ENCODE results near the gene HCN2.

The HCN2 gene

DNA sequence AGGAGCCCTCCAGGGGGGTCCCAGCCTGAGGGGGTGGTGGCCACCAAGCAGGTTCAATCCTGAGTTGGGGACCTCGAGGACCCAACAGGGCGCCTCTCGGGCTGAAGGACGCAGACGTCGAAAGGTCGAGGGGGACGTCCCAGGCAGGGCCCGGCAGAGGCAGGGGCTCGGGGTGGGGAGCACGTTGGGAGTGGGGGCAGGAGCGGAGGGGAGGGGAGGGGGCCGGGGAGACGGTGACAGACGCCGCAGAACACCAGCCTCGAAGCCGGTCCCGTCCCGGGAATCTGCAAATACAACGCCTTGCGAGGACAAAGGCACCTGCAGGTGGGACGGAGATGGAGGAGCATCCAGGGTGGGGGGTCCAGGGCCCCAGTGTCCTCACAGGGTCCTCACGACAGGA lies 54.1 kb downstream of the HCN2 start:
- no peak for DNase-seq

DNA sequence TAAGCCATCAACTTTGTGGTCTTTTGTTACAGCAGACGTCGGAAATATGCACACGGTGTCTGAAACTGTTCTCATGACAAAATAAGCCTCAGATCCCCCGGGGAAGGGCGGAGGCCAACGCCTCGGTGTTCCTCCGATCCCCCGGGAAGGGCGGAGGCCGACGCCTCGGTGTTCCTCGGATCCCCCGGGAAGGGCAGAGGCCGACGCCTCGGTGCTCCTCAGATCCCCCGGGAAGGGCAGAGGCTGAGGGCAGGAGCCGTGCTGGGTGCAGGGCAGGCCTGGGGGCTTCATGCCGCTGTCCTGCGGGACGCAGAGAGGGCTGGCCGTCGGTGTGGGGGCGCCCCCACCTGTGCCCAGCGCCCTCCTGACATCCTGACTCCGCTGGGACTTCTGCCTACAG lies 54.7 kb downstream of the HCN2 start:
- no peak for DNase-seq

DNA sequence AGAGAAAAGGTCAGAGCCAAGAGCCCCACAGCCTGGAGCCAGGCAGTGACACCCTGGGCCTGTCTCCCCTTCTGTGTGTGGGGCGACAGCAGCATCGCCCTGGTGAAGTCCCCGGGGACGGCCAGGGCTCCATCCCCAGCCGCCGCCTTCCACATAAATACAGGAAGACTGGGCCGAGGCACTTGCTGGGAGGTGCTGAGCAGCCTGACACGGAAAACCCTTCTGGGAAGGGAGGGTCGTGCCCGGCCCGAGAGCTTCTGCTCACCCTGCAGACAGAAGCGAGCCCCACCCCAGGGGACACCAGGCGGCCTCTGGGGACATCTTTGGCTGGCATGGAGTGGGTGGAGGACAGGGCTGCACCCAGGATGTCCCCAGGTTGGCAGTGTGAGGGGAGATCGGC lies 55.1 kb downstream of the HCN2 start:
- no peak for DNase-seq

DNA sequence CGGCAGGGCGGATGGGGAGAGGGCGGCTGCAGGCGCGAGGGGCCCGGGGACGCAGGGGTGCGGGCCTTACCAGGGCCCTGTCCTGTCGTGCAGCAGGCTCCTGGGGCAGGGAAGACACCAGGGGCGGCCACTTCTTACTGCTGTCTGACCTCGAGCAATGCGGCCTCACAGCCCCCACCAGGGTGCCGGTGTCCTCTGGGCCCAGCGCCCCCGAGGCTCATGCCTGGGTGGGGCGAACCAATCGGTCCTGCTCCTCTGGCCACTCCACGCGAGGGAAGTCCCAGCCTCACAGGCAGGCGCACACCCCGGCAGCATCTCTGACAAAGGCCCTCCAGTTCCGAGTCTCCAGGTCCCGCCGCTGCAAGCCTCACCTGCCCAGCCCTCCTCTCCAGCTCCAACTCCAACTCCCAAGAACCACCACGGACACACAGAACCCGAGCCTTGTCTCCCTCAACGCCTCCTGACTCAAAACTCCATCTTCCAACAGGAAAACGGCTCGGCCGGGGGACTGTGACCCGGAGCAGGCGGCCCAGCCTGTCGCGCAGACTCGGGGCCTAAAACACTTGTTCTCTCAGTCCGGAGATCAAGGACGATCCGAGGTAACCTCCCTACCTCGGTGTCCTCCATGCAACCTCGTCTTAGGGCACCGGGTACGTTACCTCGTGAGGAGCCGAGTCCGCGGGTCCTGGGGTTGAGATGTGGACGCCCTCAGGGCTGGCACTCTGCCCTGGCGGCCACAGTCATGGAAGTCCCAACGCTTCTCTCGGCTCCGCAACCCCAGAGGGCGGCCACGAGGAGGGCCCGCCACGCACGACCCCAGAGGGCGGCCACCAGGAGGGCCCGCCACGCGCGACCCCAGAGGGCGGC lies 56.5 kb downstream of the HCN2 start:
- DNase-seq: no peak

DNA sequence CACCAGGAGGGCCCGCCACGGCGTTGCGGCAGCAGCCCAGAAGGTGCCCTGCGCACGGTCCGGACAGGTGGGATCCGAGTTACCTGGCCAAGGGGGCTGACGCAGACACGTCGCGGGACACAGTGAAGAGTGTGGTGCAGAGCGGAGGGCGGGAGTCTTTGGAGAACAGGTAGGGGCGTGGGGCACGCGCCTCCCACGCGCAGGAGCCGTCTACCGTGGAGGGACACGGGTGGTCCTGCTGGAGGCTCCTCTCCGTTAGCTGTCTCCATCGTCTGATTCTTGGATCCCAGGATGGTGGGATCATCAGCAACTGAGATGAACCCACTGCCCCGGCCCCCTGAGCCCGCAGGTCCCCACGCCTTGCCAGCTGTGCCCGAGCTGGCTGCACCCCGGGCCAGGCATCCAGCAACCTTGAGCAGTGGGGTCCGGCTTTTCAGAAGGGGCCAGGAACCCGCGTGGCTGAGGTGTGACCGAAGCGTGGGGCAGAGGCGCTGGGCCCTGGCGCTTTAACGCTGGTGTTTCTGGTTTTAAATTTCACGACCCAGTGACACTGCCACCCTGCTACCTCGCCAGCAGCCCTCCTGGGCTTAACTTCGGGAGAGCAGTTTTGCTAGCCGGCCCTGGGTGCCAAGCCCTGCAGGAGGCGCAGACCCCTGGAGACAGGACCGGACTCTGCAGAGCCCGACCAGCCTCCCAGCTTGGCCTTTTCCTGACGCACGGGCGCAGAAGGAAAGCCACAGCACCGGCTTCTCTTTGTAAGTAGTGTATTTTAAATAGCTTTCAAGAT lies 57.3 kb downstream of the HCN2 start:
- DNase-seq: no peak

DNA sequence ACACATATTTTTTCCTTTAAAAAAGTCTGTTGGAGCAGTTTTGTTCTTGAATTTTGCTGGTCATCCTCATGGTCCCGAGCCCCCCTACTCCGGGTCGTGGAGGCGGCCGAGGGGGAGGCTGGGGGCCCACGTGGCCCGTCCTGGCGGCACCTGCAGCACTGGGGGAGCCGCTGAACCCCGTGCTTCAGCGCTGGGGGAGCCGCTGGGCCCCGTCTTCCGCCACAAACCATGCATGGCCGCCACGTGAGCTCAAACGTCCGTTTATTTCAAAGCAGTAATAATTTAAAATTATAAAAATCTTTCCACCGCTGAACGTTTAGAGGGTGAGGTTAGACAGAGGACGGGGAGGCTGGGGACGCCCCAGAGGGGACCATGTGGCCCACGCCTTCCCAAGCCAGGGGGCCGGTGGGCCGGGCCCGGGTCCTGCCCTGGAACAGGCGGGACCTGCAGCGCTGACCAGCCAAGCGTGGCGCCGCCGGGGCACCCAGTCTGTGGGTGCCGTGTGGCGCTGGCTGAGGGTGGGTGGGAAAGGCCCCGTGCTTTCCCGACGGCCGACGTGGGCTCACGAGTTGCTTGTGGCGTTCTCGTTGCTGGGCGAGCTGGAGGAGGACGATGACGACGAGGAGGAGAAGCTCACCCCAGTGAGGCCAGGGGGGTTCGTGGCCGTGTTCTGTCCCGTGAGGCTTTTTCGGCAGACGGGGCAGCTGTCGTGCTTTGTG lies 58.0 kb downstream of the HCN2 start:
- no peak for DNase-seq

DNA sequence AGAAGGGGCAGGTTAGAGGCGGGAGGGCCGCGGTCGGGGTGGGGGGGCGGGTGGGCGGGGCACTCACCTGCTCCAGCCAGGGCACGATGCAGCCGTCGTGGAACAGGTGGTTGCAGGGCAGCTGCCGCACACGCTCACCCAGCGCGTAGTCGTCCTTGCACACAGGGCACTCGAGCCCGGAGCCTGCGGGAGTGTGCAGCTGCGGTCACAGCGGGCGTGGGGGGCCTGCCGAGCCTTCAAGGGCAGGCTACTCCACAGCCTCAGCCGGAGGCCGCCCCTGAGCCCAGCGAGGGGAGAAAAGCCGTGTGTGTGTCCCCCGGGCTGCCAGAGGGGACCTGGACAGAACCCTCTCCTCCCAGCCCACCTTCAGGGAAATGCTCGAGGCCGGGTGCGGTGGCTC lies 58.6 kb downstream of the HCN2 start:
- no peak for DNase-seq

DNA sequence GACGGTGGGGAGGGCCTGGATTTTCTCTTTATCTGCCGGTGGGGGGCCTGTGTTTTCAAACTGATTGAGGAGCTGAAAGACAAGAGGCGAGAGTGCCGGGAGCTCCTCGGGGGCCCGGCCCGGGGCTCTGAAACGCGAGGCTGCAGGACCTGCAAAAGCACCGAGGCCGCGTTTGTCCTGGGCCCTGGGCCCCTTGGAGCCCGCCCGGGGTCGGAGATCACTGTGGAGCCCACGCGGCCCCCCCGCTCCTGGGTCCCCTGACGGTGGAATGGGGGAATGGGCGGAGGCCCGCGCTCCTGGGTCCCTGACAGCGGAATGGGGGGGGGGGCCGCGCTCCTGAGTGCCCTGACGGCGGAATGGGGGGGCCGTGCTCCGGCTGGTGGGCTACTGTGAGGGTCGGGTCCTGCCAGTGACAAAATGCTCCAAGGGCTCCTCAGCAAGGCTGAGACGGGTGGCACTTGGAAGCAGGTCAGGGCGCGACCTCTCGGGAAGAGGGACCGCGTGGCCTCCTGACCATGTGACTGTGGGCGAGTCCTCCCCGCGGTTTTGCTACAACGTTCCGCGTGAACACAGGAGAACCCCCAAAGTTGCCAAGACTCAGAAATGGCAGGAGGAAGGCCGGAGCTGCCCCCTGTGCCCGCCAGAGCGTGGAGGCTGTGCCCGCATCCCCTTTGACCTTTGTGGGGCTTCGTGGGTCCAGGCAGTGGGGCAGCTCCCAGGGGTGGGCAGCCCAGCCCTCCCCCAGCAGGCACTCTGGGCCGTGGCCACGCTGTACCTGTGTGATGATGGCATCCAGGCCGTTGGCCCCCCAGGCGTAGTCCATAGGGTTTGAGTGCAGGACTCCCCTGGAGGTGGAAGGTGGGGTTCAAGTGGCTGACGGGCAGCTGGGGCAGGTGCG lies 59.5 kb downstream of the HCN2 start:
- DNase-seq: no peak

DNA sequence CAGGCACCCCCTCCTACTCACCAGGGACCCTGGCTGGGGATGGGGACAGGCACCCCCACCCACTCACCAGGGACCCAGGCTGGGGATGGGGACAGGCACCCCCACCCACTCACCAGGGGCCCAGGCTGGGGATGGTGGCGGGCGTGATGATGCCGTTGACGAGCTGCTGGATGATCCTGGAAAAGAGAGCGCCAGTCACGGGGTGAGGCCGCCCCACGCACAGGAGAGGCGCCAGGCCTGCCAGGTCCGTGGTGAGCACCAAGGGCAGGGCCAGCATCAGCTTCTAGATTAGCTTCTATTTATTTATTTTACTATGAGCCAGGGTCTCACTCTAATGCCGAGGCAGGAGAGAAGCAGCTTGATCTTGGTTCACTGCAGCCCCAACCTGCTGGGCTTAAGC lies 60.4 kb downstream of the HCN2 start:
- DNase-seq: no peak

DNA sequence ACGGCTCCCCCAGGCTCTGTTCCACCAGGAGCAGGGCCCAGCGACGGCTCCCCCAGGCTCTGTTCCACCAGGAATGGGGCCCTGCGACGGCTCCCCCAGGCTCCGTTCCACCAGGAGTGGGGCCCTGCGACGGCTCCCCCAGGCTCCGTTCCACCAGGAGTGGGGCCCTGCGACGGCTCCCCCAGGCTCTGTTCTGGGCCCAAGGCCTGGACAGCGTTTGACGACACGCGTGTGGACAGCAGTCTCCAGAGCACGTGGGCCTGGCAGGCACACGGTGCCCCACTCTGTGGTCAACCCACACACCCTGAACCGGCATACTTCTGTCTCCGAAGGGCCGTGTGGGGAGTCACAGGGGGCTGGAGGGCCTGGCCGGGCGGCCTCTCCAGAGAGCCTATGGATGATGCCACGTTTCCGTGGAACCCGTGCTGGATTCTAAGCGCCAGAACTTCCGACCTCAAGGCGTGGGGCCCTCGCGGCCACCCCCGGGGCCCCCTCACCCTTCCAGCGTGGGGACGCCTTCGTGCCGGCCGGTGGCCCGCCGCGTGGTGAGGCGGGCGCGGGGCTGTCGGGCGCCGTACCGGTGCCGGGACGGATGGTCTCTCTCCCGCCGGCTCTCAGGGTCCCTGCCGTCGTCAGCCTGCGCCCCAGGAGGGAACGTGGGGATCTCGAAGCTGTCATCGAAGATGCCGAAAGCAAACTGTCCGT lies 61.6 kb downstream of the HCN2 start:
- no peak for DNase-seq

DNA sequence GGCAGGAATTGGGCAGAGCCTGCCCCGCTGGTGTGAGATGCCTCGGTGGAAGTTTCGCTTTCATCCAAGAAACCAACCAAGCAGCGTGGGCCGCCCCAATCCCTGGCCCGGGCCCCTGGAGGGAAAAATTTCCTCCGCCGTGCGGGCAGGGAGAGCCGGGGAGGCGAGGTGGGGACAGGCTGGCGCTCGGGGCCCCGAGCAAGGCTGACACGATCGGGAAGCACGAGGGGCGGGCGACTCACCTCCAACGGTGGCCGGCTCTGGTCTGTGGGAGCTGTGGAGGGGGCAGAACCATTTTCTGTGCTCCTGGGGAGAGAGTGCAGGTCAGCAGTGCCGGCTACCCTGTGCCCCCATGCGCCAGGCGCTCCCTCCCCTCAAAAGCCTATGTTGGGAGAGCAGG lies 62.3 kb downstream of the HCN2 start:
- no peak for DNase-seq

DNA sequence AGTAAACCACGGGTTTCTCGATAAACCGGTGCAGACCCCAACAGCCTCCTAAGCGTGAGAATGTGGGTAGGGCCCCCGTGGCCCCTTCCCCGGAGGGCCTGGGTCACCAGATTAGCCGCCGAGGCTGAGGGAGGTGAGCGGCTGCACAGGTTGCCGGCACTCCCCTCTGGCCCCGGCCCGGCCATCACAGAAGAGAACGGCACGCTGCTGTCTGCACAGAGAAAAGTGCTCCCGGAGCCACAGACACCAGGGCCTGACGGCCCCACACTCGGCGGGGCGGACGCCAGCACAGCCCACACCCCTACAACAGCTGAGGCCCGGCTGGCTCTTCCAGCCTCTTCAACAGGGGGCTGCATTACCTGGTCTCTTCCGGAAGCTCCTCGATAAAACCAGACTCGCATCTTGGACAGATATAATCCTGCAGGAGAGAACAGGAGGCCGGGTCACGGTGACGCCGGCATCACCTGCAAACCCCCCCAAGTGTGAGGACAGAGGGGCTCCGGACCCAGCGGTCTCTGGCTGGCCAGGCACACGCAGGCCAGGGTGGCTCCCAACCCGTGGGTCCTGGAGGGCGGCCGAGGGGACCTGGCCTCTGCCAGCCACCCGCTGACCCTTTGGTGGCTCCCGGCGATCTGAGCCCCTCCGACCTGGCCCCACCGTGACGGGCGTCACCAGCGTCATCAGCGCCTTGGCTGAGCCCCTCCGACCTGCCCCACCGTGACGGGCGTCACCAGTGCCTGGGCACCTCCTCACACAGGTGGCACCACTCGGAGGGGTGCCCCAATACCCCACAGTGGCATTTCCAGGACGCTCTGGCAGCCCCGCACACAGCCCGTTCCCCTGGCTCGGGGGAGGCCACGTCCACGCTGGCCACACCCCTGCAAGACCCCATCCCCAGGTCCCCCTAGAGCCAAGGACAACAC lies 63.0 kb downstream of the HCN2 start:
- DNase-seq: no peak

DNA sequence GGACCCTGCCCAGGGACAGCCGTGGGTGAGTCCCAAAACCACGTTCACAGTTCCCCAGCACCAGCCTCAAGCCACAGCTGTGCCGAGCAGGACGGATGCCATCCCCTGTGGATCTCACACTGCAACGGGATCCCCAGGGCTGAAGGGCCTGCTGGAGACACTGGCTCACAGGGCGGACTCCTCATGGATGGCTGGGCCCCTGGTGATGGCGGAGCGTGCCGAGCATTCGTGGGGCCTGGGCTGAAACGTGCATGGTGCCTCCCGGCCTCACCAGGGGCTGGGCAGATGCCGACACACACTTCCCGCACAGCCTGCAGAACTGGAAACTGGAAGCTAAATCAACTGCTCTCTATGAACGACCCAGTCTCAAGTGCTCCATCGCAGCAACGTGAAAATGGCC lies 63.7 kb downstream of the HCN2 start:
- no peak for DNase-seq

DNA sequence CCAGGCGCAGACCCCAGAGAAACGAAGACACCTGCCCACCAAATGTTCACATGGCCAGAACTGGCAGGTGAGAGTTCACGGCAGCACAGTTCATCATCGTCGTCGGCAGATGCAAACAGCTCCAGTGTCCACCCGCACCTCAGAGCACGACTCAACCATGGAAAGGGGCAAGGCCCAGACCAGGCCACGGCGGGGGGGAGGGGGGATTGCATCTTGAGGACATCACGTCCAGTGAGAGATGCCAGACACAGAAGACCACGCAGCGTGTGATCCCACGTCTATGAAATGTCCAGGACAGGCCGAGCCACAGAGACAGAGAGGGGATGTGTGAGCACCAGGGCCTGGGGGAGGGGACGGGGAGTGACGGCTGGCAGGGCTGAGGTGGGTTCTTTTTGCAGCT lies 66.0 kb downstream of the HCN2 start:
- DNase-seq: no peak

DNA sequence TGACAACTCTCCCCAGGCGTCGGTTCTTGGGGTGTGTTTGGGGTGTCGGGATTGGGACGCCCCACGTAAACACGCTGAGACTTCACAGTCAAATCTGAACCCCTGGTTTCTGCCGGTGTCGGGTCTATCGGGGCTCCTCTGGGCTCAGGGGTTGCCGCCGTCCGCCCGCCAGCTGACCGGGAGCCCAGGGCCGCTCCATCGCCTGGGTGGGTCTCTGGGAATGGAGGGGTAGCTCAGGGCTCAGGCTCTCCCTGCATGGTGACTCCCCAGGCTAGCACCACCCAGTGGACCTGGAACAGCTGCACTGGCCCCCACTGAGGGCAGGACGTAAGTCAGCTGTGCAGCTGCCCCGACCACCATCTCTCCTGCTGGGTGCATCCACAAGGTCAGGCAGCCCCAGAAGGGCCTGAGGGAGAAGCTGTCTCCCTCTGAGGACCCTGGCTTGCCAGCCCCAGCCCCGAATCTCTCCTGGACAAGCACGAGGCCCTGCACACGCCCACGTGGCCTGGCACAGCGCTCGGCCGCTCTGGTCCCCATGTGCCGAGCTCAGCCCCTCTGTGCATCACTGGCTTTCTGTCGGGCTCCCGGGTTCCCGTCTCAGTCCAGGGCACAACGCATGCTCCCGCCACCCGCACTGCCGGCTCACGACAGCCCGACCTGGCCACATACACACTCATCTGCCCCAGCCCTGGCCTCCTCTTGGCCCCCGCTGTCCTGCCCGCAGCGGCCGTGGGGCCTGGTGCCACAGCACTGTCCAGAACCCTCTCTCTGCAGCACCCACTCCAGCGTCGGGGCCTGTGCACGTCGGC lies 67.3 kb downstream of the HCN2 start:
- DNase-seq: no peak

DNA sequence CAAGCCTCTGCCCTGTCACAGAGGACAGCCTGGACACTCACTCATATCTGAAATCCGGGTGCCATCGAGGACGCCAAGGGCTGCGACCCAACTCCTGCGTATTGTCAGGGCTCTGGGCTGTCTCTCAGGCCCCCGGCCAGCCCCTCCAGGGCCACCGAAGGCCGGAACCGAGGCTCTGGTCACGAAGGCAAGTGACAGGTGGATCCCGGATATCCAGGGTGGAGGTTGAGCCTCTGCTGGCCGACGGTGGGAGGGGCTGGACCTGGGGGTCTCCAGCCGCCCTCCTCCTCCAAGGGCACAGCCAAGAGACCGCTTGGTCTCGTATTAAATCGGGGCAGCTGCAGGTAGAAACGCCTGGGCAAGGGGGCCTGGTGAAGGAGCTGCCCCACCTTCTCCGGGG lies 67.9 kb downstream of the HCN2 start:
- DNase-seq: no peak

DNA sequence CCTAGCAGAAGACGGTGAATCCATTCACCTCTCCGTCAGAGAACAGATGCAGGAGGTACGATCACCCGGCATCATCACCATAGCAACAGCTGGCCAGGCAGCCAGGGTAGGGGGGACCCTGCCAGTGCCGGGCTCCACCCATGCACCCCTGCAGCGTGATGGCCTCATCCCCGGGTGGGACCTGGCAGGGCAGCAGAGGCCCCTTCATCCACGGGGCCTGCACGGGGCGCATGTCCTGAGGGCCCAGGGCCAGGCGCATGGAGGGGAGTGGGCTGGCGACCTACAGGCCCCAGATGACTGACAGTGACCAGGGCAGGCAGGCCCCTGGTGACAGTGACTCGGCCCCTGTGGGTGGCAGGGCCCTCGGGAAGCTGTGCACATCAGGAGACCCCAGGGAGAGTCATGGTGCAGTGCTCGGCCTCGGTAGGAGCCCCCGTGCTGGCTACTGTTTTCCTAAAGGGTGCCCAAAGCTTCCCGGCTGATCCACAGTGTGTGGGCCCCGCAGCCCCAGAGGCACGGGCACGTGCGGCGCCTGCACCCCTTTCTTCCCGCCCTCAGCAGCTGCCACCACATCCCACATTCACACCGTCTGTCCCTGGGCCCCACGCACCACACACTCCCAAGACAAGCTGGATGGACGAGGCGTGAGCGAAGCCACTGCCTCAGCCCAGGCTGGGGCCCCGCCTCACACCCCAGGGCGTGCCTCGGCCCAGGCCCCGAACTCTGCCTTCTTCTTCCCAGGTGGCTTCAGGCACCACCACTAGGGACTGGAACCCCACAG lies 68.6 kb downstream of the HCN2 start:
- DNase-seq: no peak

DNA sequence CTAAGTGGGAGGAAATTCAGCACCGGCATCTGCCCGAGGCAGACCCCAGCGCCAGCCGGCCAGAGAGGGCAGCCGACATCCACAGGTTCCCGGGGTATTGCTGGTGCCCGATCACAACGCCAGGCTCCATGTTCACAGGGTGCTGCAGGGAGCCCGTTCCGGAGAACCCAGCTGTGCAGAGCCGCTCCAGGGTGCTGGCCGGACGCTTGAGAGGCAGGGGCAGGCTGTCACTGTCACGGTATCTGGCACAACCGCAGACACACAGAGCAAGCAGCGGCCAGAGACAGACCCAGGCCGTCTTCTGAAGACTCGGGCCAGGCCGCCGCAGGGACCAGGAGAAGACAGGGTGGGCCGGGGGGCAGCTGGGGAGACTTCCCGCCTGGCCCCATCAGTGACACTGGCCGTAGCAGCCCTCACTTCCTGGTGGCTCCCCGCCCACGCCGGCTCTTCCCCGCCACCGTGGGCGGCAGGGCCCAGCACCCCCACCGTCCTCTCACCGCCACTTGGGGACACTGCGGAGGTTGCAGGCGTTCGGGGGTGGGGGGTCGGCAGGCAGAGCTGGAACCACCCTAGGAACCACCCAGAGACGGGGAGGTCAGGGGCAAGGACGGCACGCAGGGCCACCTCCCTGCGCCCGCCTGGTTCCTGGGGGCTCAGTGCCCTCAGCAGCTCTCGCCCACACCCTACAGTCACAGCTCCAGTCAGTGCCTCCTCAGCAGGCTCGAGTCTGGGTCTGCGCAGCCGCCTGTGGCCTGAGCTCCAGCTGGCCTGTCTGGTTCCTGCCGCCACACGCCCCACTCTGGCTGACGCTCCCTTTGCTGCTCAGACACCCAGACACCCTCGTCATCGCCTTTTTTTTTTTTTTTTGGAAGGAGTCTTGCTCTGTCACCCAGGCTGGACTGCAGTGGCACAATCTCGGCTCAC lies 69.5 kb downstream of the HCN2 start:
- no peak for DNase-seq
